DMS79 treated with DMSO at 0.1 percent for 48 hours (cell line): ENCODE results near the gene NPHP4.
"Not testable (repeated sequence)": the region's sequence is repeated elsewhere in the genome, so short reads cannot be mapped to it uniquely, and the experiment has no call there.

Experiments
- DNase-seq: peaks from one replicate; lab custom pipeline; 2025; lab: John Stamatoyannopoulos, UW

The NPHP4 gene

GRCh38 chr1:5911871-5912271, 80.4 kb downstream of the NPHP4 start:
- no peak for DNase-seq

GRCh38 chr1:5911157-5911556, 81.1 kb downstream of the NPHP4 start:
- no peak for DNase-seq

GRCh38 chr1:5910666-5911065, 81.6 kb downstream of the NPHP4 start:
- no peak for DNase-seq

GRCh38 chr1:5910276-5910620, 82.0 kb downstream of the NPHP4 start:
- no peak for DNase-seq

- no peak for DNase-seq
Observed at GRCh38 chr1:5909576-5910275, 82.5 kb downstream of the NPHP4 start.

- no peak for DNase-seq
Observed at GRCh38 chr1:5908461-5909375, 83.5 kb downstream of the NPHP4 start.

GRCh38 chr1:5907966-5908365, 84.3 kb downstream of the NPHP4 start:
- DNase-seq = no peak

GRCh38 chr1:5907386-5907785, 84.8 kb downstream of the NPHP4 start:
- no peak for DNase-seq

GRCh38 chr1:5906966-5907365, 85.3 kb downstream of the NPHP4 start:
- DNase-seq = no peak

- DNase-seq = no peak
Observed at GRCh38 chr1:5906116-5906515, 86.1 kb downstream of the NPHP4 start.

- DNase-seq = no peak
Observed at GRCh38 chr1:5905436-5905835, 86.8 kb downstream of the NPHP4 start.

GRCh38 chr1:5904551-5904950, 87.7 kb downstream of the NPHP4 start:
- DNase-seq = no peak

GRCh38 chr1:5903680-5904079, 88.5 kb downstream of the NPHP4 start:
- DNase-seq = no peak

- no peak for DNase-seq
Observed at GRCh38 chr1:5903031-5903430, 89.2 kb downstream of the NPHP4 start.

- no peak for DNase-seq
Observed at GRCh38 chr1:5901841-5902240, 90.4 kb downstream of the NPHP4 start.

GRCh38 chr1:5901150-5901549, 91.1 kb downstream of the NPHP4 start:
- no peak for DNase-seq

- no peak for DNase-seq
Observed at GRCh38 chr1:5898266-5898665, 94.0 kb downstream of the NPHP4 start.

GRCh38 chr1:5896706-5897660, 95.2 kb downstream of the NPHP4 start:
- no peak for DNase-seq

GRCh38 chr1:5895446-5896406, 96.5 kb downstream of the NPHP4 start:
- DNase-seq = no peak

- not testable (repeated sequence) for DNase-seq
Observed at GRCh38 chr1:5893699-5894278, 98.4 kb downstream of the NPHP4 start.

GRCh38 chr1:5892329-5892728, 99.9 kb downstream of the NPHP4 start:
- DNase-seq = no peak
